Chondrocyte (in vitro differentiated cells): Measurements from ENCODE around the gene SPTBN1. TPM values are rescaled to one million over a fixed set of nuclear protein-coding genes. Genes with fewer than 3 reads are reported as not detected.

ENCODE experiments used
- DNase-seq: peaks from one replicate; pipeline ENCODE4 v3.0.0; 2021; ENCODE audit warnings: mixed read lengths, low spot score
- H3K27ac Mint-ChIP-seq: one replicate; pipeline ENCODE4 v1.8.0; 2021; ENCODE audit warnings: mild to moderate bottlenecking, moderate library complexity, mixed read lengths; ENCODE audit not compliant: unreplicated experiment
- H3K27me3 Mint-ChIP-seq: 2 replicates; pipeline ENCODE4 v1.8.0; 2021; ENCODE audit warnings: low read depth, mixed read lengths
- H3K36me3 Mint-ChIP-seq: 2 replicates; pipeline ENCODE4 v1.8.0; 2021; ENCODE audit warnings: low read depth, mixed read lengths
- H3K4me1 Mint-ChIP-seq: 2 replicates; pipeline ENCODE4 v1.8.0; 2021; ENCODE audit warnings: low read depth, mild to moderate bottlenecking, mixed read lengths
- H3K4me3 Mint-ChIP-seq: one replicate; pipeline ENCODE4 v1.8.0; 2021; ENCODE audit warnings: mild to moderate bottlenecking, moderate library complexity, mixed read lengths; ENCODE audit not compliant: unreplicated experiment
- H3K9me3 Mint-ChIP-seq: 2 replicates; pipeline ENCODE4 v1.8.0; 2021; ENCODE audit warnings: low read depth, mixed read lengths
- CTCF ChIP-seq: fragments of 200-600 bp; sonication (generic); IDR thresholded peaks from 2 replicates; pipeline ENCODE4 v1.5.0; 2021; ENCODE audit warnings: antibody characterized with exemption, mild to moderate bottlenecking, moderate library complexity
- total RNA-seq: library from RNA; stranded (reverse); gene quantifications from 3 replicates; pipeline ENCODE4 v1.2.1, GENCODE V29; 2021

SPTBN1 gene
- total RNA-seq, 1 donor from 2014 or later = 297 TPM

GRCh38 chr2:54639609-54640008 lies 183.5 kb downstream of the SPTBN1 start:
- no peak for TF ChIP-seq CTCF
- Mint-ChIP-seq H3K36me3 (peaks cover 26% of the 10 kb centered on the region), H3K27ac (peak overlapping the region; percentile 12), H3K27me3 (no peaks in the 10 kb centered on the region), H3K9me3 (no peaks in the 10 kb centered on the region), H3K4me1 (peaks cover 42% of the 10 kb centered on the region), H3K4me3 (no peak overlapping the region)
- no peak for DNase-seq

DNA sequence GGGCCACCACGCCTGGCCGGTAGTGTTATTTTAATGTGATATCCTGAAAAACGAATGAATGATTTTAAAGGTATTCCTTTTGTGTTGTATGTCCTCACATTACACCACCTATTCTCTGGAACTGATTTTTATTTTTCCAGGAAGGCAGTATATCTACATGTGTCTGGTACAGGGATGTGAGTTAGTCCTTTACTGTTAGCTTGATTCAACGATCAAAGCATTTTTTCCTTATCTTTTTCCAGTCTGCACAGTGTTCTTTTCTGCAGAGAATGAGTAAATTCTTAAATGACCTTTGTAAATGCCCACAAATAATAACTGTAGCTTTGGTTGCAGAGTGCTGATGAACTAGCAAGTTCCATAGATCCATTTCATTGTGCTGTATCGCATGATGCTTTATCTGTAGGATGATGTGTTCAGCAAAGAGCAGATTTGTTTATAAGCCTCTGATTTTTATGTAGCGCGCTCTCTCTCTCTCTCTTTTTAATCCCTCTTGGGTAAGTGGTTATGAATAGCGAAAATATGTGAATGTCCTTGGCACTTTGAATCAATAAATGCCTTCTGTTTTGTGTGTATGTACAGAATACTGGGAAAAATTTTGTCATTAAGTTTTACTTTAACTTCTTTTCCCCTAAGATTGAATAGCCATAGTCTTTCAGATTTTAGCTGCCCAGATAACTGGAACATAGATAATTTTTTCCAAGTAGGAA lies 184.9 kb downstream of the SPTBN1 start:
- H3K4me3 Mint-ChIP-seq = no peak overlapping the region
- DNase-seq = no peak
- H3K27ac Mint-ChIP-seq = no peak overlapping the region
- H3K9me3 Mint-ChIP-seq = no peaks in the 10 kb centered on the region
- H3K4me1 Mint-ChIP-seq = peaks cover 28% of the 10 kb centered on the region
- H3K36me3 Mint-ChIP-seq = peaks cover 34% of the 10 kb centered on the region
- no peak for TF ChIP-seq CTCF
- no peaks in the 10 kb centered on the region for H3K27me3 Mint-ChIP-seq

- no peak for DNase-seq
- peaks cover 42% of the 10 kb centered on the region for H3K36me3 Mint-ChIP-seq
- H3K27ac Mint-ChIP-seq = no peak overlapping the region
- H3K27me3 Mint-ChIP-seq = no peaks in the 10 kb centered on the region
- no peaks in the 10 kb centered on the region for H3K9me3 Mint-ChIP-seq
- no peak for TF ChIP-seq CTCF
- H3K4me1 Mint-ChIP-seq = peaks cover 20% of the 10 kb centered on the region
- no peak overlapping the region for H3K4me3 Mint-ChIP-seq
These were observed 185.9 kb downstream of the SPTBN1 start for GRCh38 chr2:54641988-54642387.

DNA sequence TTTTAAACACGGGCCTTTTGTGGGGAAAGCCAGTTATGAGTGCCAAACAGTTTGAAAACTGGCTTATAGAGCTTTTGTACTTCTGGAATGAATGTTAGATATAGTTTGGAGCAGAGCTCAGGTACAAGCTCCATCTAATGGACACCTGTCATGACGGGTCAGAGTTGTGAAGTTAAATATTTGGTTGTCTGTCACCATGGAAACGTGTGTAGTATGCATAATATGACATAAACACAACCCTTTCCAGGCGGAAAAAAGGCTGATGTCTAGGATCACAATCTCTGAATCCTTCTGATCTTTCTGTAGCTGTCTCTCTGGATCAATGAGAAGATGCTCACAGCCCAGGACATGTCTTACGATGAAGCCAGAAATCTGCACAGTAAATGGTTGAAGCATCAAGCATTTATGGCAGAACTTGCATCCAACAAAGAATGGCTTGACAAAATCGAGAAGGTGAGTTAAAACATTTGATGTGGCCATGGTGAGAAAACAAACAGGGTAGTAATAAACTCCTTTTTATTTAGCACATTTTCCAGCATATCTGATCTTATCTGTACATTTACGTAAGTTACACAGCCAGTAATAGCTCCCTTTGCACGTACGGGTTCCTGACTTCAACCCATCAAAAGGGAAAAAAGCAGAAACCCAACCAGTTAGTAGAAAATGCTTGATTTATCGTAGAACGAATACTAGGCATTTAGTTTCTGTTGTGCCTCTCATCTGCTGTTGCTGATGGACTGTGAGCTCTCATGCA lies 186.7 kb downstream of the SPTBN1 start:
- Mint-ChIP-seq H3K27ac (no peak overlapping the region), H3K4me1 (peaks cover 14% of the 10 kb centered on the region), H3K36me3 (peaks cover 51% of the 10 kb centered on the region), H3K9me3 (no peaks in the 10 kb centered on the region), H3K4me3 (no peak overlapping the region), H3K27me3 (no peaks in the 10 kb centered on the region)
- DNase-seq = no peak
- no peak for TF ChIP-seq CTCF

GRCh38 chr2:54644236-54644635 lies 188.1 kb downstream of the SPTBN1 start:
- H3K27ac Mint-ChIP-seq = no peak overlapping the region
- DNase-seq = no peak
- H3K36me3 Mint-ChIP-seq = peaks cover 57% of the 10 kb centered on the region
- H3K4me1 Mint-ChIP-seq = peaks cover 10% of the 10 kb centered on the region
- H3K4me3 Mint-ChIP-seq = no peak overlapping the region
- H3K9me3 Mint-ChIP-seq = no peaks in the 10 kb centered on the region
- TF ChIP-seq CTCF = no peak
- H3K27me3 Mint-ChIP-seq = no peaks in the 10 kb centered on the region
